K562 (cell line): Measurements from ENCODE around the gene NIM1K. TPM values are rescaled to one million over a fixed set of nuclear protein-coding genes. Genes with fewer than 3 reads are reported as not detected.

Source experiments
- ATAC-seq: fragments of 200-7000 bp; cut with Tn5 transposase; 3 replicates; pipeline ENCODE4 v1.9.1; 2020; ENCODE audit warnings: moderate library complexity
- BruUV-seq: library from RNA; stranded (reverse); fragments of 400-500 nt; replicated peaks from 2 replicates; lab custom pipeline; 2021; lab: Mats Ljungman, UMichigan
- CTCF ChIA-PET: fragments of 300-600 bp; formaldehyde crosslinking; extraction: SDS; loops from one replicate; lab custom pipeline; 2021; ENCODE audit warnings: low intra/inter-chr PET ratio; lab: Yijun Ruan, JAX
- POLR2A ChIA-PET: fragments of 300-600, 350-650 bp; sonication (Branson Sonifier 250); formaldehyde crosslinking; extraction: SDS; loops from one replicate; lab custom pipeline; 2021; ENCODE audit warnings: antibody characterized with exemption, inconsistent platforms; lab: Yijun Ruan, JAX
- DNase-seq, 4 experiments: peaks; one replicate each; pipeline versions ENCODE4 v3.0.0 to v3.0.0-alpha.2; 2011 to 2018; ENCODE audit warnings: low spot score in 3 of 4, mixed read lengths in 3 of 4; ENCODE audit errors: extremely low read depth in 1 of 4
- FAIRE-seq: peaks from 2 replicates; lab custom pipeline; 2011; peaks lifted over from hg19 to GRCh38; lab: Jason Lieb, UNC
- H2AFZ ChIP-seq: 2 replicates; pipeline ENCODE4 v1.6.0; 2011; ENCODE audit warnings: low read depth, low read length, control low read depth, inconsistent platforms
- H3K27ac ChIP-seq: fragments of 200-600 bp; 3 replicates; pipeline ENCODE4 v1.8.0; 2011; ENCODE audit warnings: low read depth, mild to moderate bottlenecking, control low read depth, inconsistent platforms, low read length, moderate library complexity, mixed read lengths; ENCODE audit errors: extremely low read depth
- H3K27me3 ChIP-seq, 2 experiments: fragments of 300-600 bp in 1 of 2; 2 replicates in 1 of 2; 3 replicates in 1 of 2; pipeline versions ENCODE4 v1.6.0 to v1.8.0; 2011; ENCODE audit warnings: inconsistent platforms in 2 of 2, low read length in 2 of 2, mild to moderate bottlenecking in 1 of 2, mixed read lengths in 1 of 2, moderate library complexity in 1 of 2; ENCODE audit not compliant: control insufficient read depth in 2 of 2, insufficient read depth in 2 of 2
- H3K36me3 ChIP-seq: fragments of 300-600 bp; 3 replicates; pipeline ENCODE4 v1.8.0; 2011; ENCODE audit warnings: mild to moderate bottlenecking, low read length, inconsistent platforms; ENCODE audit not compliant: control insufficient read depth, insufficient read depth
- H3K4me1 ChIP-seq, 2 experiments: fragments of 200-600 bp in 1 of 2; replicated peaks in 1 of 2; 2 replicates in 1 of 2; 3 replicates in 1 of 2; pipeline versions ENCODE4 v1.5.1 to v1.8.0; 2011; ENCODE audit warnings: inconsistent platforms in 2 of 2, low read length in 2 of 2, mild to moderate bottlenecking in 1 of 2, mixed read lengths in 1 of 2, moderate library complexity in 1 of 2; ENCODE audit not compliant: control insufficient read depth in 2 of 2, insufficient read depth in 2 of 2
- H3K4me2 ChIP-seq: 2 replicates; pipeline ENCODE4 v1.6.1; 2011; ENCODE audit warnings: low read length, control low read depth, inconsistent platforms, mixed read lengths; ENCODE audit not compliant: insufficient read depth
- H3K4me3 ChIP-seq: fragments of 200-600 bp; sonication (generic), shearing (Covaris generic); 2 replicates; pipeline ENCODE4 v1.5.1; 2016; ENCODE audit warnings: control low read depth, inconsistent platforms
- H3K79me2 ChIP-seq: fragments of 200-600 bp; 3 replicates; pipeline ENCODE4 v1.8.0; 2011; ENCODE audit warnings: low read length, inconsistent platforms; ENCODE audit not compliant: control insufficient read depth, insufficient read depth
- H3K9ac ChIP-seq, 2 experiments: 2 replicates each; pipeline versions ENCODE4 v1.6.0 to v1.6.1; 2011; ENCODE audit warnings: low read depth in 2 of 2, low read length in 2 of 2, control low read depth in 1 of 2, inconsistent platforms in 1 of 2, mild to moderate bottlenecking in 1 of 2, mixed read lengths in 1 of 2; ENCODE audit not compliant: insufficient read depth in 1 of 2
- H3K9me1 ChIP-seq: one replicate; pipeline ENCODE4 v1.6.0; 2011; ENCODE audit warnings: inconsistent platforms, mild to moderate bottlenecking, low read length, moderate library complexity; ENCODE audit not compliant: control insufficient read depth, insufficient read depth
- H3K9me3 ChIP-seq: replicated peaks from 2 replicates; pipeline ENCODE4 v1.5.1; 2011; ENCODE audit warnings: low read depth, low read length, inconsistent platforms; ENCODE audit not compliant: control insufficient read depth, insufficient read depth
- H4K20me1 ChIP-seq: replicated peaks from 2 replicates; pipeline ENCODE4 v1.6.1; 2011; ENCODE audit warnings: low read length, inconsistent platforms, mixed read lengths; ENCODE audit not compliant: control insufficient read depth, insufficient read depth
- BRF2 ChIP-seq: IDR thresholded peaks from 3 replicates; pipeline ENCODE4 v1.6.1; 2011; ENCODE audit warnings: borderline replicate concordance, mild to moderate bottlenecking; ENCODE audit not compliant: insufficient read length, insufficient read depth
- CTBP1 ChIP-seq: fragments of 450-650 bp; IDR thresholded peaks from 2 replicates; pipeline ENCODE4 v1.6.1; 2016; ENCODE audit warnings: borderline replicate concordance
- DPF2 ChIP-seq: fragments of 450-650 bp; IDR thresholded peaks from 2 replicates; pipeline ENCODE4 v1.6.1; 2016
- ERF ChIP-seq: fragments of 450-650 bp; formaldehyde crosslinking; IDR thresholded peaks from 2 replicates; pipeline ENCODE4 v1.4.0; 2020; ENCODE audit warnings: mild to moderate bottlenecking, mixed read lengths
- FOSL1 ChIP-seq: fragments of 200-800 bp; sonication (Bioruptor generic); conservative IDR thresholded peaks from 2 replicates; pipeline ENCODE4 v1.6.1; 2016; ENCODE audit warnings: missing genetic modification characterization, missing compliant biosample characterization
- GABPB2 ChIP-seq: fragments of 250-450 bp; sonication (Bioruptor Pico); conservative IDR thresholded peaks from 2 replicates; pipeline ENCODE4 v1.5.1; 2021; ENCODE audit warnings: mild to moderate bottlenecking
- HDAC2 ChIP-seq: fragments of 450-650 bp; IDR thresholded peaks from 2 replicates; pipeline ENCODE4 v1.6.1; 2016; ENCODE audit warnings: mild to moderate bottlenecking
- IRF9 ChIP-seq: fragments of 450-650 bp; IDR thresholded peaks from 2 replicates; pipeline ENCODE4 v1.6.1; 2016; ENCODE audit warnings: missing biosample characterization, missing genetic modification characterization
- MED1 ChIP-seq: sonication (generic); formaldehyde crosslinking; IDR thresholded peaks from 2 replicates; pipeline ENCODE4 v1.8.1; 2023; ENCODE audit warnings: missing genetic modification reagents, borderline replicate concordance
- NFIX ChIP-seq: fragments of 250-450 bp; sonication (Bioruptor Pico); IDR thresholded peaks from 2 replicates; pipeline ENCODE4 v1.4.0; 2020; ENCODE audit warnings: low read depth, mild to moderate bottlenecking, moderate library complexity
- NR3C1 ChIP-seq: sonication (generic); formaldehyde crosslinking; IDR thresholded peaks from 2 replicates; pipeline ENCODE4 v1.8.1; 2022; ENCODE audit warnings: missing genetic modification reagents
- PML ChIP-seq: IDR thresholded peaks from 2 replicates; pipeline ENCODE4 v1.6.1; 2012; ENCODE audit warnings: low read length, inconsistent platforms
- PTTG1 ChIP-seq: fragments of 450-650 bp; IDR thresholded peaks from 2 replicates; pipeline ENCODE4 v1.6.1; 2016; ENCODE audit warnings: low read depth, mild to moderate bottlenecking, missing genetic modification characterization, missing compliant biosample characterization
- RCOR1 ChIP-seq, 2 experiments: IDR thresholded peaks; 2 replicates each; pipeline ENCODE4 v1.6.1; 2012; ENCODE audit warnings: low read depth in 2 of 2, low read length in 2 of 2, borderline replicate concordance in 1 of 2, improper control_type of control experiment in 1 of 2
- RFX5 ChIP-seq: IDR thresholded peaks from 2 replicates; pipeline ENCODE4 v1.6.1; 2011; ENCODE audit warnings: low read depth, mild to moderate bottlenecking, improper control_type of control experiment, low read length
- ZFX ChIP-seq: sonication (generic); formaldehyde crosslinking; IDR thresholded peaks from 2 replicates; pipeline ENCODE4 v1.8.0; 2022; ENCODE audit warnings: mild to moderate bottlenecking, missing genetic modification reagents, moderate library complexity
- ZNF165 ChIP-seq: fragments of 250-450 bp; sonication (Bioruptor Pico); IDR thresholded peaks from 2 replicates; pipeline ENCODE4 v1.4.0; 2020; ENCODE audit warnings: borderline replicate concordance
- ZNF184 ChIP-seq: sonication (generic); formaldehyde crosslinking; IDR thresholded peaks from 2 replicates; pipeline ENCODE4 v1.5.0; 2020; ENCODE audit warnings: missing genetic modification reagents
- ZNF253 ChIP-seq: fragments of 250-450 bp; sonication (Bioruptor Pico); conservative IDR thresholded peaks from 2 replicates; pipeline ENCODE4 v1.6.1; 2021; ENCODE audit warnings: mild to moderate bottlenecking
- ZNF583 ChIP-seq: fragments of 250-450 bp; sonication (Bioruptor Pico); IDR thresholded peaks from 2 replicates; pipeline ENCODE4 v1.4.0; 2020
- WGBS: fragments of 100-300 bp; shearing (Covaris generic); methylation state at CpG from one replicate; pipeline ENCODE4 v1.1.6; 2016; ENCODE audit warnings: low coverage, mixed read lengths; ENCODE audit not compliant: insufficient coverage; ENCODE audit errors: missing lambda C conversion rate; 5-methylcytosine and 5-hydroxymethylcytosine counted together
- in situ Hi-C: fragments of 300-500 bp; cut with MboI; formaldehyde crosslinking; loops from 4 replicates; pipeline ENCODE4 v1.15.0; 2018; ENCODE audit warnings: inconsistent platforms, mixed read lengths
- intact Hi-C: fragments of 100-400 bp; cut with micrococcal nuclease; formaldehyde crosslinking; loops from 2 replicates; pipeline ENCODE4 v1.14.2; 2022
- polyA plus RNA-seq, 8 experiments: library from polyadenylated mRNA; depleted of rRNA in 4 of 8; stranded (reverse) in 5 of 8; unstranded in 3 of 8; fragments of >200 nt; fragmentation: Nextera tagmentation in 2 of 8; fragmentation: Illumina TruSeq in 1 of 8; extraction: Ambion mirVana in 2 of 8; extraction: Trizol in 1 of 8; gene quantifications; 2 replicates each; pipeline versions ENCODE4 v1.2.1 to v1.2.3, GENCODE V29; 2011 to 2014; ENCODE audit warnings: inconsistent platforms in 1 of 8, missing spikeins in 1 of 8
- total RNA-seq, 7 experiments: library from RNA; depleted of rRNA in 6 of 7; stranded (reverse); fragments of >200 nt in 6 of 7; fragmentation: Illumina TruSeq in 2 of 7; extraction: Trizol in 2 of 7; gene quantifications; 2 replicates each; pipeline versions ENCODE4 v1.2.1 to v1.2.3, GENCODE V29; 2011 to 2021; ENCODE audit warnings: low replicate concordance in 1 of 7
- TF ChIP-seq, protein P1 (sequence below): fragments of 450-650 bp; conservative IDR thresholded peaks from 2 replicates; pipeline ENCODE4 v1.6.1; 2016; ENCODE audit warnings: missing genetic modification characterization, low read depth, mild to moderate bottlenecking, control low read depth, missing compliant biosample characterization

NIM1K gene
- total and polyA plus RNA-seq, 9 of the 15 experiments (the other 6 are each of a cell fraction or from before 2014, with no cell fraction given): 0.03 to 0.34 (median 0.08) TPM; not detected in 3

DNA sequence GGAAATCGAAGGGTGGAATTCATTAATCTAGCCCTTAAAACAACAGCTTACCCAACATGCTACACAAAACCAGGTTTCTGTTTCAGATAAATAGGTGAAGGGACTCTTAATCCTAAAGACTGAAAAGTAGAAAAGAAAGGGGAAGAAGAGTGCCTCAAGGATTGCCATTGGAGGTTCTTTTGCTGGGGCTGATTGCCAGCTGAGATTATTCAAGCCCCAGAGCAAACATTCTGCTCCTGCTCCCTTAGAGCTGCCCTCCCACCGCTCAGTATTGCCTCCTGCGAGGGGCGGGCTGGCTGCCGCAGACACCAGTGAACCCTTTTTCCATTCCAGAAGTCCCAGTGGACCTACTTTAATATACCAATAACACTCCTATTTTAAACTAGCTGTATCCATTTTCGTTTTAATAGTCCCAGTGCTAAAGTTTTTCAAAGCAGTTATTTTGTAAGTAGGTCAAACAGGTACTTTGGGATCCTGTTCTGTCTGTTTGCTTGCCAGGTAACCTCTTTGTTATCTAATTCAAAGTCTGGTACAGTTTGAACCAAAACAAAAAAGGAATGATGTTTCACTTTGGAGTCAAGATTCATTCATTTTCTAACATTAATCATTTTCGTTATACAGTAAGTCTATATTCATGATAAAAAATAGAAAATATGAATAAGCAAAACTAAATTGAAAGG lies 82.5 kb downstream of the NIM1K start:
- FAIRE-seq (peak; percentile 54), ATAC-seq (peak; percentile 91), DNase-seq (peak in 3 of 4 experiments; percentile 38 to 83 (median 74))
- Histone ChIP-seq H4K20me1 (no peaks in the 10 kb centered on the region), H3K9me3 (no peaks in the 10 kb centered on the region), H3K79me2 (no peaks in the 10 kb centered on the region), H3K9me1 (no peaks in the 10 kb centered on the region), H3K4me1 (peaks cover 9 to 15% of the 10 kb centered on the region in 2 experiments), H3K9ac (0 out of 4 replicates have a peak overlapping the region, but pooled peaks of 1 of the 2 experiments have one; percentile 35), H3K4me3 (no peak overlapping the region), H3K4me2 (peak overlapping the region; percentile 39), H3K36me3 (no peaks in the 10 kb centered on the region), H3K27me3 (no peaks in the 10 kb centered on the region; a peak in 1 of 5 replicates), H3K27ac (no peak overlapping the region), H2AFZ (peak overlapping the region; percentile 44)
- ChIA-PET POLR2A (interaction anchor here (0.6 to 2.0 kb wide), 5 partner anchors 9 to 243 kb away, joined by 3 to 8 read pairs (median 3); no protein-coding TSS in a partner anchor), CTCF (no interaction called here)
- BruUV-seq: no TSS peak
- intact Hi-C loops (loop anchor here (5.0 kb wide), 1 partner anchor 38 kb away; the partner anchor contains the start of gene HMGCS1), in situ Hi-C loops (no loop called here)
- 5% methylated on average over 7 of the region's 7 CpGs for WGBS
- TF ChIP-seq ZFX (CRISPR knock-in tag): no peak
- TF ChIP-seq MED1 (CRISPR knock-in tag): no peak
- TF ChIP-seq, protein P1, sequence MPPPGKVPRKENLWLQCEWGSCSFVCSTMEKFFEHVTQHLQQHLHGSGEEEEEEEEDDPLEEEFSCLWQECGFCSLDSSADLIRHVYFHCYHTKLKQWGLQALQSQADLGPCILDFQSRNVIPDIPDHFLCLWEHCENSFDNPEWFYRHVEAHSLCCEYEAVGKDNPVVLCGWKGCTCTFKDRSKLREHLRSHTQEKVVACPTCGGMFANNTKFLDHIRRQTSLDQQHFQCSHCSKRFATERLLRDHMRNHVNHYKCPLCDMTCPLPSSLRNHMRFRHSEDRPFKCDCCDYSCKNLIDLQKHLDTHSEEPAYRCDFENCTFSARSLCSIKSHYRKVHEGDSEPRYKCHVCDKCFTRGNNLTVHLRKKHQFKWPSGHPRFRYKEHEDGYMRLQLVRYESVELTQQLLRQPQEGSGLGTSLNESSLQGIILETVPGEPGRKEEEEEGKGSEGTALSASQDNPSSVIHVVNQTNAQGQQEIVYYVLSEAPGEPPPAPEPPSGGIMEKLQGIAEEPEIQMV (tag): no peak
- TF ChIP-seq PTTG1 (tag): no peak
- TF ChIP-seq NR3C1 (CRISPR knock-in tag): no peak
- TF ChIP-seq BRF2: no peak
- TF ChIP-seq NFIX (CRISPR knock-in tag): no peak
- TF ChIP-seq GABPB2 (CRISPR knock-in tag): no peak
- TF ChIP-seq ERF (CRISPR knock-in tag): no peak
- TF ChIP-seq DPF2: peak; percentile 45; the same call in 1 of the 2 replicates
- 0 out of 2 replicates have a peak, but pooled peaks have one; percentile 23 for TF ChIP-seq CTBP1
- TF ChIP-seq FOSL1 (tag): no peak
- no peak for TF ChIP-seq RFX5
- no peak for TF ChIP-seq ZNF253 (CRISPR knock-in tag)
- TF ChIP-seq ZNF184: no peak
- TF ChIP-seq PML: no peak
- TF ChIP-seq RCOR1 (IDR thresholded peaks at IDR 0.05; ENCODE audit: borderline replicate concordance in 1 of 2, low read depth in 2 of 2, low read length in 2 of 2): peak in 1 of 2 experiments; percentile 47; a peak in 1 of 4 replicates
- TF ChIP-seq ZNF165 (CRISPR knock-in tag): no peak
- no peak for TF ChIP-seq ZNF583
- TF ChIP-seq HDAC2: no peak
- no peak for TF ChIP-seq IRF9 (tag)
